HFFc6 (cell line): Measurements from ENCODE around the gene TBCCD1. TPM values are rescaled to one million over a fixed set of nuclear protein-coding genes. Genes with fewer than 3 reads are reported as not detected.
A peak's percentile ranks its signal among the peaks of the same experiment; 100 is the strongest.

ENCODE experiments used
- DNase-seq: peaks from one replicate; pipeline ENCODE4 v3.0.0-alpha.2; 2018
- H3K27ac Mint-ChIP-seq: 2 replicates; pipeline ENCODE4 v1.8.0; 2020; ENCODE audit warnings: mild to moderate bottlenecking, mixed read lengths
- H3K27me3 Mint-ChIP-seq: 2 replicates; pipeline ENCODE4 v1.8.0; 2021; ENCODE audit warnings: mild to moderate bottlenecking, moderate library complexity, mixed read lengths; ENCODE audit not compliant: insufficient read depth
- H3K36me3 Mint-ChIP-seq: 2 replicates; pipeline ENCODE4 v1.8.0; 2021; ENCODE audit warnings: low read depth, mixed read lengths
- H3K4me1 Mint-ChIP-seq: 2 replicates; pipeline ENCODE4 v1.8.0; 2020; ENCODE audit warnings: low read depth, mixed read lengths
- H3K4me3 Mint-ChIP-seq: 2 replicates; pipeline ENCODE4 v1.8.0; 2020; ENCODE audit warnings: mild to moderate bottlenecking, moderate library complexity, mixed read lengths
- H3K9me3 Mint-ChIP-seq: 2 replicates; pipeline ENCODE4 v1.8.0; 2020; ENCODE audit warnings: mild to moderate bottlenecking, mixed read lengths
- total RNA-seq, 6 experiments: library from RNA; stranded (reverse); fragmentation: NEBNext Ultra II Directional; extraction: Animal tissue kit (Norgen Biotek cat#: 25700); gene quantifications; 2 replicates in 1 of 6; 3 replicates in 5 of 6; pipeline ENCODE4 v1.2.3, GENCODE V29; 2021
- TF ChIP-seq, protein P1 (sequence below): fragments of 200-600 bp; sonication (generic); IDR thresholded peaks from 2 replicates; pipeline ENCODE4 v1.5.0; 2021; ENCODE audit warnings: antibody characterized with exemption, mild to moderate bottlenecking

TBCCD1 gene
- total RNA-seq, 6 experiments from 2014 or later, result 4.8 to 8.0 (median 6.0) TPM

- Mint-ChIP-seq H3K4me1 (peaks cover 46% of the 10 kb centered on the region), H3K4me3 (peak overlapping the region; percentile 93)
Observed at GRCh38 chr3:186566772-186567071, 417 bp downstream of the TBCCD1 start.

GRCh38 chr3:186564586-186564985 lies 2.6 kb downstream of the TBCCD1 start:
- H3K4me3 Mint-ChIP-seq, result no peak overlapping the region
- TF ChIP-seq, protein P1, sequence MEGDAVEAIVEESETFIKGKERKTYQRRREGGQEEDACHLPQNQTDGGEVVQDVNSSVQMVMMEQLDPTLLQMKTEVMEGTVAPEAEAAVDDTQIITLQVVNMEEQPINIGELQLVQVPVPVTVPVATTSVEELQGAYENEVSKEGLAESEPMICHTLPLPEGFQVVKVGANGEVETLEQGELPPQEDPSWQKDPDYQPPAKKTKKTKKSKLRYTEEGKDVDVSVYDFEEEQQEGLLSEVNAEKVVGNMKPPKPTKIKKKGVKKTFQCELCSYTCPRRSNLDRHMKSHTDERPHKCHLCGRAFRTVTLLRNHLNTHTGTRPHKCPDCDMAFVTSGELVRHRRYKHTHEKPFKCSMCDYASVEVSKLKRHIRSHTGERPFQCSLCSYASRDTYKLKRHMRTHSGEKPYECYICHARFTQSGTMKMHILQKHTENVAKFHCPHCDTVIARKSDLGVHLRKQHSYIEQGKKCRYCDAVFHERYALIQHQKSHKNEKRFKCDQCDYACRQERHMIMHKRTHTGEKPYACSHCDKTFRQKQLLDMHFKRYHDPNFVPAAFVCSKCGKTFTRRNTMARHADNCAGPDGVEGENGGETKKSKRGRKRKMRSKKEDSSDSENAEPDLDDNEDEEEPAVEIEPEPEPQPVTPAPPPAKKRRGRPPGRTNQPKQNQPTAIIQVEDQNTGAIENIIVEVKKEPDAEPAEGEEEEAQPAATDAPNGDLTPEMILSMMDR, result no peak
- H3K27me3 Mint-ChIP-seq, result peaks cover 2% of the 10 kb centered on the region; the same call in 1 of the 2 replicates
- peaks cover 6% of the 10 kb centered on the region; the same call in 1 of the 2 replicates for H3K36me3 Mint-ChIP-seq
- no peak overlapping the region for H3K27ac Mint-ChIP-seq
- DNase-seq, result no peak
- peaks cover 31% of the 10 kb centered on the region for H3K4me1 Mint-ChIP-seq
- no peaks in the 10 kb centered on the region for H3K9me3 Mint-ChIP-seq

More at GRCh38 chr3:186566772-186567071, 417 bp downstream of the TBCCD1 start:
- Mint-ChIP-seq H3K27me3 (peaks cover 8% of the 10 kb centered on the region), H3K9me3 (no peaks in the 10 kb centered on the region), H3K36me3 (peaks cover 6% of the 10 kb centered on the region), H3K27ac (peak overlapping the region; percentile 90)
- DNase-seq, result no peak
- TF ChIP-seq, protein P1, result no peak

DNA sequence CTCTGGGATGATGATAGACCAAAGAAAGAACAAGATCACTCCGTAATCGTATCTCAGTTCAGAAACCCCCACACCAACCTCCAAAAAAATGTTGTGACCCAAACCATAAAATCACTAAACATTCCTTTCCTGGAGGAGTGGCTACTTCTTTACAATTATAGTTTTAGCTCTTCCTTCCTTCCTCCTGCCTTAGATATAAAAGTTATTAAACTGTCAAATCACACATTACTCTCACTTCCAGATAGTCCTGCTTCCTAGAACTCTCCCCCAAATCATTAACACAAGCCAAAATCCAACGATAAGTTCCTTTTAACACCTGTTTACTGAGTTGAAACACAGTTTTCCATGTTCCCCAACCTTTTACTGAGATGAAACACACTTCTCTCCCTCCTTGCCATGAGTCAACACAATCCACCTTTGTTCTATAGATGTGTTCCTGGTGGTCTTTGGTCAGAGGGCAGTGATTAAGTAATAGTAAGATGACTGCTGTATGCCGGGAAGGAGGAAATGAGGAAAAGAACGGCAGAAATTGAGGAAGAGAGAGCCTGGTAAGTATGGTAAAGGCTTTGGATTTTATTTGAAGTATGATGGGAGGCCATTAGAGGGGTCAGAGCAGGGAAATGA lies 14.6 kb downstream of the TBCCD1 start:
- TF ChIP-seq, protein P1, result no peak

DNA sequence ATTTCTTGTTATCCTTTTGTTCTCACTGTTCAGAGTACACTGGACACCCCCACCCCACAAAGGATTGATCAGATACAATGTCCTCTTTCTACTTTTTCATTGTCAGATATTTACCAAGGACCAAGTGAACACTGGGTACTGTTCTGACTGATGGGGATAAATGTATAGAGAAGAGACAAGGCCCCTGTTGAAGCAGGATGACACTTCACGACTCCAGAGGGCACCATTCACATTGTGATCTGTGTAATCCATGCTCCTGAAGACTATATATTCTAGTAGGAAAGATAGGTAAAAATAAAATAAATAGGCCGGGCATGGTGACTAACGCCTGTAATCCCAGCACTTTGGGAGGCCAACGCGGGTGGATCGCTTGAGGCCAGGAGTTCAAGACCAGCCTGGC lies 15.8 kb downstream of the TBCCD1 start:
- H3K27me3 Mint-ChIP-seq, result no peaks in the 10 kb centered on the region
- no peak overlapping the region for H3K27ac Mint-ChIP-seq
- no peaks in the 10 kb centered on the region for H3K9me3 Mint-ChIP-seq
- peaks cover 11% of the 10 kb centered on the region for H3K36me3 Mint-ChIP-seq
- TF ChIP-seq, protein P1, result no peak
- DNase-seq, result no peak
- no peaks in the 10 kb centered on the region for H3K4me1 Mint-ChIP-seq
- H3K4me3 Mint-ChIP-seq, result no peak overlapping the region

More for the DNA sequence above, 14.6 kb downstream of the TBCCD1 start:
- Mint-ChIP-seq H3K27ac (no peak overlapping the region), H3K4me1 (no peaks in the 10 kb centered on the region), H3K27me3 (no peaks in the 10 kb centered on the region), H3K9me3 (no peaks in the 10 kb centered on the region), H3K4me3 (no peak overlapping the region), H3K36me3 (peaks cover 15% of the 10 kb centered on the region)
- no peak for DNase-seq

DNA sequence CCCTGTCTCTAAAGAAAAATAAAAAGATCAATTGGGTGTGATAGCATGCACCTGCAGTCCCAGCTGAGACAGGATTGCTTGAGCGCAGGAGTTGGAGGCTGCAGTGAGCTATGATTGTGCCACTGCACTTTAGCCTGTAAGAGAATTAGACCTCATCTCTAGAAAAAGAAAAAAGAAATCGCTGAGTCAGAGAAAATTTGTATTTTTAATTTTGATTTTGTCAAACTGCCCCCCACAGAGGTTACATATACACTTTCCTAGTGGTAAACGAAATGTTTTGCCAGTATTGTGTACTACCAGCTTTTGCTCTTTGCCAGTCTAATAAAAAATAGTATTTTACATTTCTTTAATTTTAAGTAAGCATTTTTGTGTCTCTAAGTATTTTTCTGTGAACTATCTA lies 17.6 kb downstream of the TBCCD1 start:
- no peak overlapping the region for H3K4me3 Mint-ChIP-seq
- peaks cover 6% of the 10 kb centered on the region for H3K4me1 Mint-ChIP-seq
- no peaks in the 10 kb centered on the region for H3K9me3 Mint-ChIP-seq
- peaks cover 4% of the 10 kb centered on the region for H3K36me3 Mint-ChIP-seq
- no peak for DNase-seq
- no peaks in the 10 kb centered on the region for H3K27me3 Mint-ChIP-seq
- TF ChIP-seq, protein P1, result no peak
- H3K27ac Mint-ChIP-seq, result no peak overlapping the region
